ENCODE measurements around the gene CNPY3. TPM values are rescaled to one million over a fixed set of nuclear protein-coding genes. Genes with fewer than 3 reads are reported as not detected.

Gene CNPY3
- total and polyA plus RNA-seq, 2 donors (not counting 1 experiment from before 2014, with no cell fraction given) = 30.3 to 30.4 TPM

- Histone ChIP-seq H3K79me2 (ENCODE audit: control insufficient read depth, insufficient read depth, low read length) (no peaks in the 10 kb centered on the region), H3K27ac (ENCODE audit: insufficient read depth, low read length) (no peak overlapping the region), H3K36me3 (ENCODE audit: control insufficient read depth, insufficient read depth, low read length) (peaks cover 9% of the 10 kb centered on the region), H3K4me1 (ENCODE audit: control insufficient read depth, extremely low read depth, insufficient read depth, low read length) (no peaks in the 10 kb centered on the region), H3K9me3 (ENCODE audit: control insufficient read depth, insufficient read depth, low read depth, low read length) (no peaks in the 10 kb centered on the region), H3K27me3 (ENCODE audit: control insufficient read depth, insufficient read depth, low read length) (no peaks in the 10 kb centered on the region), H3K4me3 (replicated peaks in 1 of 4; ENCODE audit: control extremely low read depth in 1 of 4, insufficient read depth in 1 of 4, low read depth in 3 of 4, low read length in 4 of 4) (no peak overlapping the region), H3K9ac (ENCODE audit: insufficient read depth, low read length) (no peak overlapping the region), H2AFZ (ENCODE audit: low read length) (no peak overlapping the region), H4K20me1 (ENCODE audit: control insufficient read depth, extremely low read depth, insufficient read depth, low read length) (no peaks in the 10 kb centered on the region), H3K4me2 (ENCODE audit: extremely low read depth, insufficient read depth, low read length) (no peak overlapping the region)
- DNase-seq (ENCODE audit: low read depth in 2 of 2) = no peak
- TF ChIP-seq EZH2 (IDR thresholded peaks at IDR 0.05; ENCODE audit: low read length, missing control alignments) (no peak), CTCF (conservative IDR thresholded peaks at IDR 0.05 in 1 of 2, IDR thresholded peaks at IDR 0.05 in 1 of 2; ENCODE audit: low read depth in 1 of 2, low read length in 2 of 2) (no peak)
These were observed 37.9 kb downstream of the CNPY3 start for GRCh38 chr6:42967228-42967627.

- Histone ChIP-seq H3K9me3 (ENCODE audit: control insufficient read depth, insufficient read depth, low read depth, low read length) (no peaks in the 10 kb centered on the region), H3K79me2 (ENCODE audit: control insufficient read depth, insufficient read depth, low read length) (no peaks in the 10 kb centered on the region), H4K20me1 (ENCODE audit: control insufficient read depth, extremely low read depth, insufficient read depth, low read length) (no peaks in the 10 kb centered on the region), H3K27me3 (ENCODE audit: control insufficient read depth, insufficient read depth, low read length) (no peaks in the 10 kb centered on the region), H3K4me3 (replicated peaks in 1 of 4; ENCODE audit: control extremely low read depth in 1 of 4, insufficient read depth in 1 of 4, low read depth in 3 of 4, low read length in 4 of 4) (no peak overlapping the region), H3K9ac (ENCODE audit: insufficient read depth, low read length) (no peak overlapping the region), H3K36me3 (ENCODE audit: control insufficient read depth, insufficient read depth, low read length) (peaks cover 9% of the 10 kb centered on the region), H3K4me1 (ENCODE audit: control insufficient read depth, extremely low read depth, insufficient read depth, low read length) (no peaks in the 10 kb centered on the region), H3K27ac (ENCODE audit: insufficient read depth, low read length) (no peak overlapping the region), H2AFZ (ENCODE audit: low read length) (no peak overlapping the region), H3K4me2 (ENCODE audit: extremely low read depth, insufficient read depth, low read length) (no peak overlapping the region)
- DNase-seq (ENCODE audit: low read depth in 2 of 2) = no peak
- TF ChIP-seq CTCF (conservative IDR thresholded peaks at IDR 0.05 in 1 of 2, IDR thresholded peaks at IDR 0.05 in 1 of 2; ENCODE audit: low read depth in 1 of 2, low read length in 2 of 2) (no peak), EZH2 (IDR thresholded peaks at IDR 0.05; ENCODE audit: low read length, missing control alignments) (no peak)
These were observed 38.9 kb downstream of the CNPY3 start for GRCh38 chr6:42968126-42968701.

GRCh38 chr6:42968783-42969182 is 39.5 kb downstream of the CNPY3 start:
- Histone ChIP-seq H3K36me3 (ENCODE audit: control insufficient read depth, insufficient read depth, low read length) (peaks cover 9% of the 10 kb centered on the region), H3K9ac (ENCODE audit: insufficient read depth, low read length) (no peak overlapping the region), H3K79me2 (ENCODE audit: control insufficient read depth, insufficient read depth, low read length) (no peaks in the 10 kb centered on the region), H3K4me2 (ENCODE audit: extremely low read depth, insufficient read depth, low read length) (no peak overlapping the region), H3K27me3 (ENCODE audit: control insufficient read depth, insufficient read depth, low read length) (no peaks in the 10 kb centered on the region), H3K27ac (ENCODE audit: insufficient read depth, low read length) (no peak overlapping the region), H4K20me1 (ENCODE audit: control insufficient read depth, extremely low read depth, insufficient read depth, low read length) (no peaks in the 10 kb centered on the region), H3K4me3 (replicated peaks in 1 of 4; ENCODE audit: control extremely low read depth in 1 of 4, insufficient read depth in 1 of 4, low read depth in 3 of 4, low read length in 4 of 4) (no peak overlapping the region), H3K4me1 (ENCODE audit: control insufficient read depth, extremely low read depth, insufficient read depth, low read length) (no peaks in the 10 kb centered on the region), H2AFZ (ENCODE audit: low read length) (no peak overlapping the region), H3K9me3 (ENCODE audit: control insufficient read depth, insufficient read depth, low read depth, low read length) (no peaks in the 10 kb centered on the region)
- TF ChIP-seq CTCF (conservative IDR thresholded peaks at IDR 0.05 in 1 of 2, IDR thresholded peaks at IDR 0.05 in 1 of 2; ENCODE audit: low read depth in 1 of 2, low read length in 2 of 2) = no peak
- TF ChIP-seq EZH2 (IDR thresholded peaks at IDR 0.05; ENCODE audit: low read length, missing control alignments) = no peak
- DNase-seq (ENCODE audit: low read depth in 2 of 2) = no peak

All from fibroblast of lung (primary cell).